ENCODE data around the gene BTN2A1. TPM values are rescaled to one million over a fixed set of nuclear protein-coding genes. Genes with fewer than 3 reads are reported as not detected.

BTN2A1 gene
- total and polyA plus RNA-seq, 2 of the 13 experiments (the other 11 are each of a cell fraction or from before 2014, with no cell fraction given), result 16.4 to 30.4 TPM

GRCh38 chr6:26516481-26517427 lies 59.0 kb downstream of the BTN2A1 start (continued):
- TF ChIP-seq BCLAF1 (IDR thresholded peaks at IDR 0.05) (no peak), ZNF841 (CRISPR knock-in tag; IDR thresholded peaks at IDR 0.05; ENCODE audit: borderline replicate concordance) (no peak), ZNF614 (CRISPR knock-in tag; IDR thresholded peaks at IDR 0.05; ENCODE audit: borderline replicate concordance) (no peak), AHR (CRISPR knock-in tag; IDR thresholded peaks at IDR 0.05) (no peak), ZSCAN25 (CRISPR knock-in tag; IDR thresholded peaks at IDR 0.05) (no peak), ZNF335 (CRISPR knock-in tag; IDR thresholded peaks at IDR 0.05) (no peak), KMT2A (CRISPR knock-in tag; IDR thresholded peaks at IDR 0.05) (no peak), ZC3H13 (CRISPR knock-in tag; IDR thresholded peaks at IDR 0.05) (no peak), THAP7 (CRISPR knock-in tag; IDR thresholded peaks at IDR 0.05) (no peak), MLX (CRISPR knock-in tag; IDR thresholded peaks at IDR 0.05) (no peak), DNMT1 (CRISPR knock-in tag; IDR thresholded peaks at IDR 0.05) (no peak), MBD4 (IDR thresholded peaks at IDR 0.05; ENCODE audit: borderline replicate concordance, low read length) (no peak), TP53 (CRISPR knock-in tag; conservative IDR thresholded peaks at IDR 0.05) (no peak), ZNF83 (CRISPR knock-in tag; IDR thresholded peaks at IDR 0.05; ENCODE audit: borderline replicate concordance) (no peak), ZBTB2 (CRISPR knock-in tag; IDR thresholded peaks at IDR 0.05; ENCODE audit: low read depth) (no peak), ZFP62 (CRISPR knock-in tag; IDR thresholded peaks at IDR 0.05) (no peak), HOXD1 (CRISPR knock-in tag; IDR thresholded peaks at IDR 0.05) (no peak), PREB (CRISPR knock-in tag; IDR thresholded peaks at IDR 0.05) (no peak), ZFP91 (CRISPR knock-in tag; IDR thresholded peaks at IDR 0.05; ENCODE audit: borderline replicate concordance) (no peak), CBFB (CRISPR knock-in tag; IDR thresholded peaks at IDR 0.05) (no peak), ZNF17 (CRISPR knock-in tag; IDR thresholded peaks at IDR 0.05) (no peak), ISX (CRISPR knock-in tag; conservative IDR thresholded peaks at IDR 0.05) (no peak)
